SK-N-SH (cell line): ENCODE results near the gene HEXB.

Experiments
- CTCF ChIP-seq: fragments of 200-600 bp; sonication (generic); IDR thresholded peaks from 2 replicates; pipeline ENCODE4 v1.6.1; 2017; ENCODE audit warnings: antibody characterized with exemption, mild to moderate bottlenecking, moderate library complexity
- ELF1 ChIP-seq: IDR thresholded peaks from 2 replicates; pipeline ENCODE4 v1.4.0; 2012
- EP300 ChIP-seq, 2 experiments: IDR thresholded peaks; 2 replicates each; pipeline versions ENCODE4 v1.4.0 to v1.6.1; 2012; ENCODE audit warnings: borderline replicate concordance in 1 of 2, low read depth in 1 of 2, low read length in 1 of 2
- EZH2phosphoT487 ChIP-seq: fragments of 200-600 bp; sonication (generic); IDR thresholded peaks from 2 replicates; pipeline ENCODE4 v1.6.1; 2017; ENCODE audit warnings: low read depth, mixed run types, mild to moderate bottlenecking, antibody characterized with exemption, moderate library complexity, borderline replicate concordance
- FOXJ3 ChIP-seq: sonication (generic); formaldehyde crosslinking; IDR thresholded peaks from 2 replicates; pipeline ENCODE4 v1.5.1; 2020; ENCODE audit warnings: mild to moderate bottlenecking, missing genetic modification reagents
- FOXM1 ChIP-seq: IDR thresholded peaks from 2 replicates; pipeline ENCODE4 v1.4.0; 2012; ENCODE audit warnings: low read depth, mild to moderate bottlenecking
- MEF2A ChIP-seq: IDR thresholded peaks from 2 replicates; pipeline ENCODE4 v1.4.0; 2012; ENCODE audit warnings: low read depth, borderline replicate concordance
- RFX5 ChIP-seq: IDR thresholded peaks from 2 replicates; pipeline ENCODE4 v1.6.1; 2012; ENCODE audit warnings: mild to moderate bottlenecking, improper control_type of control experiment, low read length
- TAF1 ChIP-seq: IDR thresholded peaks from 2 replicates; pipeline ENCODE4 v1.6.1; 2012; ENCODE audit warnings: low read depth, mild to moderate bottlenecking, low read length, moderate library complexity, borderline replicate concordance
- TCF12 ChIP-seq: IDR thresholded peaks from 2 replicates; pipeline ENCODE4 v1.4.0; 2012

DNA sequence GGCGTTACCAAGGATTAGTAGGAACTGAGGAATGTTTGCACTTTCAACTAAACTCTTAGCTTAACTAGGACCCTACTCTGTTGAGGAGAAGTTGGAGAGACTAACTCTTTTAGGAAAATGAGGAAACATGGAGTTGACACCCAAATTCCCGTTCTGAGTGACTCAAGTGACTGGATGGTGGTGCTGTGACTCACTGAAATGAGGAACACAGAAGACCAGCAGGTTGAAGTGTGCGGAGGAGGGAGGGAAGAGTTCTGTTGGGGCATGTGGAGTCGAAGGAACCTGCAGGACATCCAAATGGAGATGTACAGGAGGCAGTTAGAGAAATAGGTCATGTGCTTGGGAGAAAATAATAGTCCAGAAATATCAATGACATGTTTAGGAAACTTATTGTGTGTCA is 8.2 kb downstream of the HEXB start:
- no peak for TF ChIP-seq CTCF
- TF ChIP-seq EP300 (IDR thresholded peaks at IDR 0.05; ENCODE audit: borderline replicate concordance in 1 of 2, low read depth in 1 of 2, low read length in 1 of 2) = no peak
- TF ChIP-seq RFX5 = no peak
- TF ChIP-seq ELF1 = no peak
- TF ChIP-seq MEF2A = no peak
- no peak for TF ChIP-seq EZH2phosphoT487
- TF ChIP-seq FOXJ3 (CRISPR knock-in tag) = no peak
- TF ChIP-seq TAF1 = no peak
- no peak for TF ChIP-seq TCF12
- TF ChIP-seq FOXM1 = no peak
